NCI-H2196 (cell line): Measurements from ENCODE around the gene TMF1.

Source experiments
- DNase-seq: peaks from one replicate; lab custom pipeline; 2025; ENCODE audit not compliant: unreplicated experiment; lab: John Stamatoyannopoulos, UW

TMF1 gene

GRCh38 chr3:69081583-69082262 lies 29.6 kb upstream of the TMF1 start:
- no peak for DNase-seq

DNA sequence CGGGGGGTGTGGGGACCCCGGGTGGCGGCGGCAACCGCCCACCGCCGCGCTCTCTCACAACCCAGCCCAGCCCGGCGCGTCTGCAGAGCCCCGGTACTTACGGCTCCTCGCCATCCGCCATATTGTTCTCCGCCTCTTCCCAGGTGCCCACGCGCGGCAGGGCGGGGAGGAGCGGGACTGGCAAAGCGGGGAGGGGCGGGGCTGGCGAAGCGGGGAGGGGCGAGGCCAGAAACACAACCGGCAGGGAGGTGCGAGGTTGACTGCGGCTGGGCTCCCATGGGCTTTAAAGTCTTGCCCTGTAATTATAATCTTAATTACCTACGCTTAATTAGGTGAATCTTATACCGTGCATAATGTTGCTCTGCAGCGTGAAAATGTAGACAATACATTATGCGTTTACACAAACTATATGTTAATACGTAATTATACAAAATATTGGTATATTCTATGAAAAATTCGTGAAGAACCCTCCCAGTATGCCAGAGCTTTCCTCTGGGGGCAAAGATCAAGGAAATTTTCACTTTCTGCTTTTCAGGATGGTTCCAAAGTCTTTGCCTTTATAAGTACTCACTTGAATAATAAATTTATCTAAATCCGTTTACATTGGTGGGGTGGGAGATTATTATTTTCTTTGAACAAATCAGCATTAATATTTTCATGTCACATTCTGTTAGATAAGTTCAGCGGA lies 28.2 kb upstream of the TMF1 start, which contains the start of gene UBA3:
Gene UBA3, minus strand, starts transcription at position 133 of the 688 bp plus-strand sequence. Its CDS starts 12 bp downstream, at position 121.
- peak; percentile 57 for DNase-seq

- no peak for DNase-seq
Measured at GRCh38 chr3:69079269-69080159, 27.4 kb upstream of the TMF1 start.

DNA sequence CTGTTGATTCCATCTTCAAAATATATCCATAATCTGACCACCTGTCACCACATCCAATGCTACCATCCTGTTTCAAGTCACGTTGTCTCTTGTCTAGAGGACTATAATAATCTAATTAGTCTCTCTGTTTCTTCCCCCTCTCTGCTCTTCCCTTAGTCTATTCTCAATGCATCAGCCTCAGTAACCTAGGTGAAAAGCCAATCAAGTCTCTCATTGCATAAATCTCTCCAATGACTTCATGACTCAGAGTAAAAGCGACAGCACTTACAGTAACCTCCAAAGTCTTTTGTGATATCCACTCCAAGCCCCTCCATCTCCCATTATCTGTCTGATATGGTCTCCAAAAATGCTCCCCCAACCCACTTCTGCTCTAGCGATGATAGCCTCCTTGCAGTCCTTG lies 20.8 kb upstream of the TMF1 start:
- no peak for DNase-seq

GRCh38 chr3:69066121-69066520 lies 14.0 kb upstream of the TMF1 start:
- no peak for DNase-seq

DNA sequence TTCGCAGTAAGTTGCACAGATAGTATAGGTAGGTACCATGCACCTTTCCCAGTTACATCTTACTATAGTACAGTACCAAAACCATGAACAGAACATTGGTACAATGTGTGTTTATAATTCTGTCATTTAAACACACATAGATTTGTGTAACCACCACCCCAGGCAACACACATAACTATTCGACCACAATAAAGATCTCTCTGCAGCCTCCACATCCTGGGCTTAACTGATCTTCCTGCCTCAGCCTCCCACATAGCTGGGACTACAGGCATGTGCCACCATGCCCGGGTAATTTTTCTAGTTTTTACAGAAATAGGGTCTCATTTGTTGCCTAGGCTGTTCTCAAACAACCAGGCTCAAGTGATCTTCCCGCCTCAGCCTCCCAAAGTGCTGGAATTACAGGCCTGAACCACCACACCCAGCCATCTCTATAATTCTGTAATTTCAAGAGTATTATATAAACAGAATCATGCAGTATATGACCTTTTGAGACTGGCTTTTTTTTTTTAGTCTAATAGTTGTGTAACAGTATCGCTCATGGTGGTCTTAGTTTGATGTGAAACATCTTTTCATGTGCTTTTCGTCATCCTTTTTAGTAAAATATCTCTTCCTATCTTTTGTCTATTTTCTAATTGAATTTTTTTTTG lies 13.3 kb upstream of the TMF1 start:
- DNase-seq, result no peak

- no peak for DNase-seq
Measured at GRCh38 chr3:69063636-69064035, 11.5 kb upstream of the TMF1 start.

GRCh38 chr3:69059688-69060087 lies 7.6 kb upstream of the TMF1 start:
- DNase-seq, result no peak

- no peak for DNase-seq
Measured at GRCh38 chr3:69058947-69059224, 6.8 kb upstream of the TMF1 start.

DNA sequence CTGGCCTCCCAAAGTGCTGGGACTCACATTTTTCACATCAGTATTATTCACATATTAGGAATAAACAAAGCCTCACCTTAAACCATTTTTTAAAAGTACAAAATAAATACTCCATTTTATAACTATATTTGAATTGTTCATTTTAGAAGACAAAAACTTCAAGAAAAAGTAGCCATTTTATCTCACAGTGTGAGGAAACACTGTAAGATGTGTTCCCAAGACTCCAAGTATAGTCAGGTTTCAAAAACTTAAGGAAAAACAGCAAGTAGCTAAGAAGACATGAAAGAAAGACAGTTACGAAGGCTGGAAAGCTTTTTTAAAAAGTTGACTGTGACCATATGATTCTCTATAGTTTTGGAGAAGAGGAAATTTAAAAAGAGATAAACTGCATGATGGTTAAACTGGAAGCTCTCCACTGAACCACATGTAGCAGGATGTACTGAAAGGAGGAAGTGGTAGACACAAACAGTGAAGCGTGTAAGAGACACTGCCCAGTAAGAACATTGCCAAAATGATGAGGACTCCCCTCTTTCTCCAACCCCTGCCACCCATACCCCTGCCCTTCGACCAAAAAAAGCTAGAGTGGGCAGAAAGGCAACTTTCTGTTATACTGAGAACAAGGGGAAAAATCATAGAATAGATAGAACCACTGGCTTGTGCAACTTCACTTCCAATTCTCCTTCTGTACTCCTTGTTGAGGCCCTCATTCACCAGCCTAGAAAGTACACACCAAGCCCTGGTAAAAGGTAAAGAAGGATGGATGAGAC lies 6.2 kb upstream of the TMF1 start:
- no peak for DNase-seq

GRCh38 chr3:69052472-69052898 lies 352 bp upstream of the TMF1 start:
- no peak for DNase-seq

GRCh38 chr3:69048990-69049389 lies 3.1 kb downstream of the TMF1 start:
- DNase-seq, result no peak

- no peak for DNase-seq
Measured at GRCh38 chr3:69044608-69045007, 7.5 kb downstream of the TMF1 start.

- DNase-seq, result no peak
Measured at GRCh38 chr3:69033470-69033869, 18.7 kb downstream of the TMF1 start.

- no peak for DNase-seq
Measured at GRCh38 chr3:69032737-69033136, 19.4 kb downstream of the TMF1 start.

DNA sequence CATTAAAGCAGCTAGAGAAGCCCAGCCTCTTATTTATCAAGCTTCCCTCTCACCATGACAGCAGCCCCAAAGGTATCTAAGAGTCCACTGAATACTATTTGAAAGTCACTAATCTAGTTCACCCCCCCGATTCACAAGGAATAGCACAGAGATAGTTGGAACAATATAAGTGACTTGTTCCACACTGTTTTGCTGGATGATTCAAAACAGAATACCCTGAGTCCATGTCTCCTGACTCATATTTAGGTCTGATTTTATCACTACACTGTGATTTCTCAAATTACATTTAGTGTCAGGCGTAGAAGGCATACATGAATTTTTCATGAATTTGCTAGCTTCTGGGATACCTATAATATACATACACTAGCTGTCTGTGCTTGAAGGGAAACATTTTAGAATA lies 20.0 kb downstream of the TMF1 start:
- no peak for DNase-seq

DNA sequence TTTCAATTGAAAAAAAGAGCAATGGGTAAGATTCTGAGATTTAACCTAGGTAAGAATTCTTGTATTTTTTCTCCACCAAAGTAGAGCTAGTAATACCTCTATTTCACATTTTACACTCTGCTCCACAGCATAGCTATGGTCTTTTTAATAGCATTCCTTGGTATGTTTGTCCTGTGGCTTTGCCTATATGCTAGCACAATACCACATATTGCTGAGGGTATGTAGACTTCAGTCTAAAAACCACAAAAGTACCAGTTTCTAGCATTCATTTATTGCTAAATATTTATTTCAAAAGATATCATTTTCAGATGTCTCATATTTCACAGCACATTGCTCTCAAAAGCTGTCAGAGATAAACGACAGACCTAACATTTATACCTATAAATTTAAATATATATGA lies 20.5 kb downstream of the TMF1 start:
- DNase-seq, result no peak

DNA sequence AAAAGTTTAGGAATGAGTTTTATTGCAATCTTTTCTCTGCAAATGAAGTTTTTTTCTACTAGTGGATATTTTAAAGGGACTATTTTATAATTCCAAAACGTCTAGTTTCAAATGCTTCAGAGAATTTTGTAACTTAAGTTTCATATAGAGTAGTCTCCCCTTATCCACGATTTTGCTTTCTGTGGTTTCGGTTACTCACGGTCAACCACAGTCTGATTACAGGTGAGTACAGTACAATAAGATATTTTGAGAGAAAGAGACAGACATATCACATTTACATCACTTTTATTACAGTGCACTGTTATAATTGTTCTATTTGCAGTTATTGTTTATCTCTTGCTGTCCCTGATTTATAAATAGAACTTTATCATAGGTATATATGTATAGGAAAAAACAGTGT lies 31.3 kb downstream of the TMF1 start:
- no peak for DNase-seq

GRCh38 chr3:69020424-69020823 lies 31.7 kb downstream of the TMF1 start:
- no peak for DNase-seq

GRCh38 chr3:69016901-69017300 lies 35.2 kb downstream of the TMF1 start:
- no peak for DNase-seq

- no peak for DNase-seq
Measured at GRCh38 chr3:69016102-69016501, 36.0 kb downstream of the TMF1 start.
